ENCODE measurements around the gene PBX3. TPM values are rescaled to one million over a fixed set of nuclear protein-coding genes. Genes with fewer than 3 reads are reported as not detected.

The PBX3 gene
- total and polyA plus RNA-seq, 4 donors: 7.3 to 18.9 (median 11.1) TPM

GRCh38 chr9:125815568-125815967 is 68.4 kb downstream of the PBX3 start:
- no peak overlapping the region for H3K27ac ChIP-seq (ENCODE audit: low read depth in 1 of 2, low read length in 2 of 2)
- H3K9me3 ChIP-seq (ENCODE audit: control insufficient read depth in 4 of 4, low read length in 3 of 4): no peaks in the 10 kb centered on the region
- no peaks in the 10 kb centered on the region for H3K36me3 ChIP-seq (ENCODE audit: control insufficient read depth in 4 of 4, insufficient read depth in 3 of 4, low read depth in 1 of 4, low read length in 3 of 4)
- no peaks in the 10 kb centered on the region for H3K27me3 ChIP-seq (ENCODE audit: control insufficient read depth in 4 of 4, insufficient read depth in 4 of 4, low read length in 3 of 4)
- H3K4me1 ChIP-seq (ENCODE audit: control insufficient read depth in 4 of 4, insufficient read depth in 4 of 4, low read length in 3 of 4): no peaks in the 10 kb centered on the region
- 100% methylated on average over 1 of the region's 1 CpG for WGBS
- no peak for DNase-seq (ENCODE audit: low spot score)
- no peak overlapping the region for H3K4me3 ChIP-seq (ENCODE audit: low read depth in 1 of 3, low read length in 3 of 3)
- no peak overlapping the region for H3K9ac ChIP-seq (ENCODE audit: low read depth in 1 of 2, low read length in 2 of 2)
- TF ChIP-seq RAD21 (IDR thresholded peaks at IDR 0.05) (no peak), GABPA (IDR thresholded peaks at IDR 0.05 in 1 of 2, conservative IDR thresholded peaks at IDR 0.05 in 1 of 2) (no peak), SP1 (IDR thresholded peaks at IDR 0.05) (no peak), YY1 (IDR thresholded peaks at IDR 0.05) (no peak), JUND (IDR thresholded peaks at IDR 0.05) (no peak), HNF4G (IDR thresholded peaks at IDR 0.05) (no peak), FOXA1 (IDR thresholded peaks at IDR 0.05) (no peak), HNF4A (conservative IDR thresholded peaks at IDR 0.05) (no peak), TAF1 (conservative IDR thresholded peaks at IDR 0.05) (no peak), NR2F2 (IDR thresholded peaks at IDR 0.05) (no peak), ZBTB33 (IDR thresholded peaks at IDR 0.05) (no peak), REST (IDR thresholded peaks at IDR 0.05) (no peak), EGR1 (IDR thresholded peaks at IDR 0.05; ENCODE audit: low read depth in 2 of 2) (no peak), FOXA2 (IDR thresholded peaks at IDR 0.05) (no peak), RXRA (IDR thresholded peaks at IDR 0.05) (no peak)
- TF ChIP-seq, protein P1, sequence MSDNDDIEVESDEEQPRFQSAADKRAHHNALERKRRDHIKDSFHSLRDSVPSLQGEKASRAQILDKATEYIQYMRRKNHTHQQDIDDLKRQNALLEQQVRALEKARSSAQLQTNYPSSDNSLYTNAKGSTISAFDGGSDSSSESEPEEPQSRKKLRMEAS (IDR thresholded peaks at IDR 0.05): no peak
- TF ChIP-seq, protein P2, sequence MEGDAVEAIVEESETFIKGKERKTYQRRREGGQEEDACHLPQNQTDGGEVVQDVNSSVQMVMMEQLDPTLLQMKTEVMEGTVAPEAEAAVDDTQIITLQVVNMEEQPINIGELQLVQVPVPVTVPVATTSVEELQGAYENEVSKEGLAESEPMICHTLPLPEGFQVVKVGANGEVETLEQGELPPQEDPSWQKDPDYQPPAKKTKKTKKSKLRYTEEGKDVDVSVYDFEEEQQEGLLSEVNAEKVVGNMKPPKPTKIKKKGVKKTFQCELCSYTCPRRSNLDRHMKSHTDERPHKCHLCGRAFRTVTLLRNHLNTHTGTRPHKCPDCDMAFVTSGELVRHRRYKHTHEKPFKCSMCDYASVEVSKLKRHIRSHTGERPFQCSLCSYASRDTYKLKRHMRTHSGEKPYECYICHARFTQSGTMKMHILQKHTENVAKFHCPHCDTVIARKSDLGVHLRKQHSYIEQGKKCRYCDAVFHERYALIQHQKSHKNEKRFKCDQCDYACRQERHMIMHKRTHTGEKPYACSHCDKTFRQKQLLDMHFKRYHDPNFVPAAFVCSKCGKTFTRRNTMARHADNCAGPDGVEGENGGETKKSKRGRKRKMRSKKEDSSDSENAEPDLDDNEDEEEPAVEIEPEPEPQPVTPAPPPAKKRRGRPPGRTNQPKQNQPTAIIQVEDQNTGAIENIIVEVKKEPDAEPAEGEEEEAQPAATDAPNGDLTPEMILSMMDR (IDR thresholded peaks at IDR 0.05; ENCODE audit: low read depth, low read length, missing input control): no peak
- TF ChIP-seq, protein P3, sequence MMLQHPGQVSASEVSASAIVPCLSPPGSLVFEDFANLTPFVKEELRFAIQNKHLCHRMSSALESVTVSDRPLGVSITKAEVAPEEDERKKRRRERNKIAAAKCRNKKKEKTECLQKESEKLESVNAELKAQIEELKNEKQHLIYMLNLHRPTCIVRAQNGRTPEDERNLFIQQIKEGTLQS (IDR thresholded peaks at IDR 0.05): no peak
